ENCODE measurements around the gene ADGRG6. TPM values are rescaled to one million over a fixed set of nuclear protein-coding genes. Genes with fewer than 3 reads are reported as not detected.

ADGRG6 gene
- total RNA-seq, 1 experiment from 2014 or later, result 2.5 TPM

DNA sequence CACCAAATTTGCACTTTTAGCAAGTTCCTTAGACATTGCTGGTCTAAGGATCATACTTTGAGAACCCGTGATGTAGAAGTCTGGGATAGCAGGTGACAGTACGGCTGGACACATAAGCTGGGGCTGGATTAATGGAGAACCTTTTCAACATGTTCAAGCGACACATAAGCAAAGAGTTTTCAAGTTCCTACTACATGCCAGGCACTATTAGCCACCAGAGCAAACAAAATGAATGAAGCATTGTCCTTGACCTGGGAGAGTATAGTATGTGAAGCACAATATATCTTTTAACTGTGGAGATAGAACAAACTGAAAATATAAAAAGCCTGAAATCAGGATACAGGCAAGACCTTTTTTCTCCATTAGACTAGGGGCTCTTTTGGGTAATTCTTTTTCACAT, 102.9 kb downstream of the ADGRG6 start:
- H3K14ac ChIP-seq (ENCODE audit: insufficient read depth, low read length), result no peak overlapping the region
- no peak overlapping the region for H3K4me2 ChIP-seq (ENCODE audit: insufficient read depth, insufficient read length, low read length)
- H3K56ac ChIP-seq (ENCODE audit: insufficient read length, low read depth, low read length), result no peak overlapping the region
- Mint-ChIP-seq H3K9me3 (no peaks in the 10 kb centered on the region), H3K27me3 (ENCODE audit: low read depth) (no peaks in the 10 kb centered on the region), H3K27ac (no peak overlapping the region; a peak in 1 of 7 replicates), H3K4me1 (peaks cover 9 to 11% of the 10 kb centered on the region in 2 experiments), H3K36me3 (ENCODE audit: insufficient read depth in 1 of 3, low read depth in 3 of 3) (no peaks in the 10 kb centered on the region), H3K4me3 (no peak overlapping the region)
- no peak overlapping the region for H3K18ac ChIP-seq (ENCODE audit: insufficient read length, low read depth, low read length)
- H3K4me1 ChIP-seq (ENCODE audit: insufficient read depth, low read length), result peaks cover 8% of the 10 kb centered on the region; the same call in 1 of the 2 replicates
- no peak for DNase-seq
- H3K23ac ChIP-seq (ENCODE audit: insufficient read length, low read depth, low read length), result no peak overlapping the region
- no peak overlapping the region for H2BK20ac ChIP-seq (ENCODE audit: low read depth, low read length, poor library complexity, severe bottlenecking)
- no peak overlapping the region for H2BK12ac ChIP-seq (ENCODE audit: insufficient read length, low read depth, low read length)
- H2AFZ ChIP-seq (ENCODE audit: low read length), result no peak overlapping the region
- WGBS (ENCODE audit: extremely low coverage, insufficient read length, low lambda C conversion rate), result no CpG with 5 or more reads among the region's 3 CpGs
- no peak overlapping the region for H2AK5ac ChIP-seq (ENCODE audit: insufficient read length, low read length)
- H4K20me1 ChIP-seq (ENCODE audit: control insufficient read depth, insufficient read depth, insufficient read length), result no peaks in the 10 kb centered on the region
- H3K9me3 ChIP-seq (ENCODE audit: control insufficient read depth, low read depth, low read length), result no peaks in the 10 kb centered on the region
- H2BK15ac ChIP-seq (ENCODE audit: low read depth, low read length), result no peak overlapping the region
- no peak overlapping the region for H3K4ac ChIP-seq (ENCODE audit: low read depth, low read length)
- no peak overlapping the region for H4K8ac ChIP-seq (replicated peaks; ENCODE audit: insufficient read length, low read depth, low read length)
- no peaks in the 10 kb centered on the region for H3K23me2 ChIP-seq (ENCODE audit: insufficient read length, low read depth, low read length, poor library complexity, severe bottlenecking)
- H2BK120ac ChIP-seq (ENCODE audit: low read depth, low read length, poor library complexity, severe bottlenecking), result no peak overlapping the region
- no peak overlapping the region for H2BK5ac ChIP-seq (ENCODE audit: insufficient read length, low read length)
- H3K79me2 ChIP-seq (ENCODE audit: insufficient read depth, low read length), result no peaks in the 10 kb centered on the region
- H3K27me3 ChIP-seq (ENCODE audit: insufficient read depth, low read length), result no peaks in the 10 kb centered on the region
- H3T11ph ChIP-seq (ENCODE audit: low read length), result no peak overlapping the region
- H4K91ac ChIP-seq (ENCODE audit: insufficient read length, low read depth, low read length), result no peak overlapping the region
- H3K27ac ChIP-seq (ENCODE audit: insufficient read length, low read depth, low read length), result no peak overlapping the region
- no peak overlapping the region for H4K5ac ChIP-seq (ENCODE audit: insufficient read length, low read depth, low read length)
- H3K9ac ChIP-seq (ENCODE audit: extremely low read depth, insufficient read length, low read length), result no peak overlapping the region
- H3K79me1 ChIP-seq (ENCODE audit: insufficient read depth, low read depth, low read length, poor library complexity, severe bottlenecking), result no peaks in the 10 kb centered on the region
- TF ChIP-seq, protein P1, sequence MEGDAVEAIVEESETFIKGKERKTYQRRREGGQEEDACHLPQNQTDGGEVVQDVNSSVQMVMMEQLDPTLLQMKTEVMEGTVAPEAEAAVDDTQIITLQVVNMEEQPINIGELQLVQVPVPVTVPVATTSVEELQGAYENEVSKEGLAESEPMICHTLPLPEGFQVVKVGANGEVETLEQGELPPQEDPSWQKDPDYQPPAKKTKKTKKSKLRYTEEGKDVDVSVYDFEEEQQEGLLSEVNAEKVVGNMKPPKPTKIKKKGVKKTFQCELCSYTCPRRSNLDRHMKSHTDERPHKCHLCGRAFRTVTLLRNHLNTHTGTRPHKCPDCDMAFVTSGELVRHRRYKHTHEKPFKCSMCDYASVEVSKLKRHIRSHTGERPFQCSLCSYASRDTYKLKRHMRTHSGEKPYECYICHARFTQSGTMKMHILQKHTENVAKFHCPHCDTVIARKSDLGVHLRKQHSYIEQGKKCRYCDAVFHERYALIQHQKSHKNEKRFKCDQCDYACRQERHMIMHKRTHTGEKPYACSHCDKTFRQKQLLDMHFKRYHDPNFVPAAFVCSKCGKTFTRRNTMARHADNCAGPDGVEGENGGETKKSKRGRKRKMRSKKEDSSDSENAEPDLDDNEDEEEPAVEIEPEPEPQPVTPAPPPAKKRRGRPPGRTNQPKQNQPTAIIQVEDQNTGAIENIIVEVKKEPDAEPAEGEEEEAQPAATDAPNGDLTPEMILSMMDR (conservative IDR thresholded peaks at IDR 0.05), result no peak
